ENCODE results near the gene AIDA. TPM values are rescaled to one million over a fixed set of nuclear protein-coding genes. Genes with fewer than 3 reads are reported as not detected.

AIDA gene
- polyA plus RNA-seq, 3 donors: 10.0 to 11.7 (median 11.7) TPM

DNA sequence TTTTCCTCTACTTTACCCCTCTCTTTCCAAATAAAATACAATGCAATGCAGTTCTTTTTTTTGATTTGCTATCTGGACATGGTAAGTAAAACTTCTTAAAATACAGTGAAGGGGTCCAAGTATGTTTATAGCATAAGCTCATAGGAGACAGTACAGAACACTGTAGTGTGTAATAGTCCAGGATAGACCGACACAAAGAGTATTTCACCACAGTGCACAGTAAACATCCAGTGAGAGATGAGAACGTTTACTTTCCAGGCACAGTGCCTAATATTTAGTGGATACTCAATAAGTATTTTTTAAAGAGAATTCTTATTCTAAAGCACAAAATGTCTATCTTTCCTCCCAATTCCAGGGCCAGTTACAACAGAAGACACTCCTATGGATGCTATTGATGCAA is 79.5 kb downstream of the AIDA start:
- intact Hi-C loops (cut with micrococcal nuclease): loop anchor here in 1 of 2 donors (5.0 kb wide), 1 partner anchor 165 kb away; no protein-coding TSS in a partner anchor

DNA sequence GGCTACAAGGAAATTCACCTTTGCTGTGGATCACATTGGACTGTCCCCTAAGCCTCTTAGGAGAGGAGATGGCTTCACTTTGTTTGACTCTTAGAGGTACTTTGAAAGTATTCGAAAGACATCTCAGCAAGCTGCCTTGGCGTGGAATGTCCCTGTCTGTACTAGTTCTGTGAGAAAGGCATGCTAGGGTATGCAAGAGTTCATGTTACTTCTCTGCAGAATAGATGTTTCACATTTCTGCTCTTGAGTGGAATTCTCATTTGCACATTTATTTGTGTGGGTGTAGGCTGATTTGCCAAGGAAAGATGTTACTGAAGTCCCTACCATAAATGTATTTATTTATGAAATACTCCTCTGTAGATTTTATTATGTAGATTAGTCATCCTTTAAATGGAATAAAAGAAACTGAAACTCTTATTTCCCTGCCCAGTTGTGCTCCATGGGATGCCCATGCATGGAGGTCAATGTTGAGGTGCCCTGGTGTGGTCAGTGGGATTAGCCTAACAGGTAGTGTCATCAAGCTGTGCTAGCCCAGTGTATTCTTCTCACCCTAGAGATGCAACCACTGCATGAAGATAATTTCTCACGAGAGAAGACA is 80.6 kb downstream of the AIDA start:
- no peak overlapping the region for H3K4me3 ChIP-seq (replicated peaks in 1 of 3; ENCODE audit: low read depth in 2 of 3, low read length in 3 of 3)
- H3K4me2 ChIP-seq (replicated peaks; ENCODE audit: extremely low read depth, low read length, poor library complexity, severe bottlenecking): no peak overlapping the region
- Mint-ChIP-seq H3K4me1 (no peaks in the 10 kb centered on the region), H3K27me3 (ENCODE audit: low read depth in 3 of 3) (no peaks in the 10 kb centered on the region), H3K4me3 (no peak overlapping the region), H3K9me3 (no peaks in the 10 kb centered on the region), H3K27ac (no peak overlapping the region), H3K36me3 (peaks cover 60 to 72% of the 10 kb centered on the region in 2 donors)
- no peaks in the 10 kb centered on the region for H3K9me3 ChIP-seq (replicated peaks in 1 of 2; ENCODE audit: control insufficient read depth in 1 of 2, insufficient read depth in 1 of 2, low read length in 2 of 2)
- TF ChIP-seq, protein P1, sequence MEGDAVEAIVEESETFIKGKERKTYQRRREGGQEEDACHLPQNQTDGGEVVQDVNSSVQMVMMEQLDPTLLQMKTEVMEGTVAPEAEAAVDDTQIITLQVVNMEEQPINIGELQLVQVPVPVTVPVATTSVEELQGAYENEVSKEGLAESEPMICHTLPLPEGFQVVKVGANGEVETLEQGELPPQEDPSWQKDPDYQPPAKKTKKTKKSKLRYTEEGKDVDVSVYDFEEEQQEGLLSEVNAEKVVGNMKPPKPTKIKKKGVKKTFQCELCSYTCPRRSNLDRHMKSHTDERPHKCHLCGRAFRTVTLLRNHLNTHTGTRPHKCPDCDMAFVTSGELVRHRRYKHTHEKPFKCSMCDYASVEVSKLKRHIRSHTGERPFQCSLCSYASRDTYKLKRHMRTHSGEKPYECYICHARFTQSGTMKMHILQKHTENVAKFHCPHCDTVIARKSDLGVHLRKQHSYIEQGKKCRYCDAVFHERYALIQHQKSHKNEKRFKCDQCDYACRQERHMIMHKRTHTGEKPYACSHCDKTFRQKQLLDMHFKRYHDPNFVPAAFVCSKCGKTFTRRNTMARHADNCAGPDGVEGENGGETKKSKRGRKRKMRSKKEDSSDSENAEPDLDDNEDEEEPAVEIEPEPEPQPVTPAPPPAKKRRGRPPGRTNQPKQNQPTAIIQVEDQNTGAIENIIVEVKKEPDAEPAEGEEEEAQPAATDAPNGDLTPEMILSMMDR (IDR thresholded peaks at IDR 0.05): no peak
- no peaks in the 10 kb centered on the region for H3K79me2 ChIP-seq (ENCODE audit: insufficient read depth, low read length)
- H3K9ac ChIP-seq (ENCODE audit: insufficient read depth, low read length, poor library complexity, severe bottlenecking): no peak overlapping the region
- no peaks in the 10 kb centered on the region for H4K20me1 ChIP-seq (ENCODE audit: insufficient read depth, low read length)
- intact Hi-C loops (cut with micrococcal nuclease): loop anchor here in 1 of 2 donors (5.0 kb wide), 1 partner anchor 164 kb away; no protein-coding TSS in a partner anchor
- no peak overlapping the region for H3K27ac ChIP-seq (ENCODE audit: low read depth in 1 of 2, low read length in 2 of 2)
- DNase-seq: no peak
- no peak overlapping the region for H2AFZ ChIP-seq (ENCODE audit: insufficient read depth, low read depth, low read length, poor library complexity, severe bottlenecking)
- WGBS (ENCODE audit: insufficient coverage): 100% methylated on average over 3 of the region's 3 CpGs
- peaks cover 55 to 99% of the 10 kb centered on the region in 2 donors for H3K36me3 ChIP-seq (replicated peaks in 1 of 2; ENCODE audit: control insufficient read depth in 1 of 2, insufficient read depth in 2 of 2, low read length in 2 of 2)
- H3K4me1 ChIP-seq (ENCODE audit: control insufficient read depth in 1 of 2, insufficient read depth in 2 of 2, low read length in 2 of 2): no peaks in the 10 kb centered on the region
- H3K27me3 ChIP-seq (ENCODE audit: control insufficient read depth in 2 of 2, insufficient read depth in 2 of 2, low read length in 2 of 2): no peaks in the 10 kb centered on the region

More for the DNA sequence above, 79.5 kb downstream of the AIDA start:
- Mint-ChIP-seq H3K9me3 (no peaks in the 10 kb centered on the region), H3K4me3 (no peak overlapping the region), H3K27me3 (ENCODE audit: low read depth in 3 of 3) (no peaks in the 10 kb centered on the region), H3K4me1 (no peaks in the 10 kb centered on the region), H3K36me3 (peaks cover 58 to 71% of the 10 kb centered on the region in 2 donors), H3K27ac (no peak overlapping the region)
- no peak for DNase-seq
- Histone ChIP-seq H3K9ac (ENCODE audit: insufficient read depth, low read length, poor library complexity, severe bottlenecking) (no peak overlapping the region), H3K79me2 (ENCODE audit: insufficient read depth, low read length) (no peaks in the 10 kb centered on the region), H3K4me1 (ENCODE audit: control insufficient read depth in 1 of 2, insufficient read depth in 2 of 2, low read length in 2 of 2) (no peaks in the 10 kb centered on the region), H3K27ac (ENCODE audit: low read depth in 1 of 2, low read length in 2 of 2) (no peak overlapping the region), H3K9me3 (replicated peaks in 1 of 2; ENCODE audit: control insufficient read depth in 1 of 2, insufficient read depth in 1 of 2, low read length in 2 of 2) (no peaks in the 10 kb centered on the region), H3K4me3 (replicated peaks in 1 of 3; ENCODE audit: low read depth in 2 of 3, low read length in 3 of 3) (no peak overlapping the region), H2AFZ (ENCODE audit: insufficient read depth, low read depth, low read length, poor library complexity, severe bottlenecking) (no peak overlapping the region), H4K20me1 (ENCODE audit: insufficient read depth, low read length) (no peaks in the 10 kb centered on the region), H3K27me3 (ENCODE audit: control insufficient read depth in 2 of 2, insufficient read depth in 2 of 2, low read length in 2 of 2) (no peaks in the 10 kb centered on the region), H3K4me2 (replicated peaks; ENCODE audit: extremely low read depth, low read length, poor library complexity, severe bottlenecking) (no peak overlapping the region), H3K36me3 (replicated peaks in 1 of 2; ENCODE audit: control insufficient read depth in 1 of 2, insufficient read depth in 2 of 2, low read length in 2 of 2) (peaks cover 46 to 99% of the 10 kb centered on the region in 2 donors)
- no CpG with 5 or more reads among the region's 2 CpGs for WGBS (ENCODE audit: insufficient coverage)
- TF ChIP-seq, protein P1 (IDR thresholded peaks at IDR 0.05): no peak

All from CD14-positive monocyte (primary cell).